GM21515 (cell line): ENCODE results near the gene PLXNA4.

Experiments used
- ATAC-seq: cut with Tn5 transposase; IDR thresholded peaks from one replicate; pipeline ENCODE4 v1.9.1; 2021; ENCODE audit not compliant: unreplicated experiment

The PLXNA4 gene

GRCh38 chr7:132161533-132161915 is 414.7 kb downstream of the PLXNA4 start:
- no peak for ATAC-seq

GRCh38 chr7:132160611-132161532 is 415.4 kb downstream of the PLXNA4 start:
- ATAC-seq = no peak

GRCh38 chr7:132158841-132159240 is 417.4 kb downstream of the PLXNA4 start:
- ATAC-seq = no peak

- no peak for ATAC-seq
Observed at GRCh38 chr7:132158166-132158565, 418.1 kb downstream of the PLXNA4 start.

- no peak for ATAC-seq
Observed at GRCh38 chr7:132155715-132156114, 420.6 kb downstream of the PLXNA4 start.

DNA sequence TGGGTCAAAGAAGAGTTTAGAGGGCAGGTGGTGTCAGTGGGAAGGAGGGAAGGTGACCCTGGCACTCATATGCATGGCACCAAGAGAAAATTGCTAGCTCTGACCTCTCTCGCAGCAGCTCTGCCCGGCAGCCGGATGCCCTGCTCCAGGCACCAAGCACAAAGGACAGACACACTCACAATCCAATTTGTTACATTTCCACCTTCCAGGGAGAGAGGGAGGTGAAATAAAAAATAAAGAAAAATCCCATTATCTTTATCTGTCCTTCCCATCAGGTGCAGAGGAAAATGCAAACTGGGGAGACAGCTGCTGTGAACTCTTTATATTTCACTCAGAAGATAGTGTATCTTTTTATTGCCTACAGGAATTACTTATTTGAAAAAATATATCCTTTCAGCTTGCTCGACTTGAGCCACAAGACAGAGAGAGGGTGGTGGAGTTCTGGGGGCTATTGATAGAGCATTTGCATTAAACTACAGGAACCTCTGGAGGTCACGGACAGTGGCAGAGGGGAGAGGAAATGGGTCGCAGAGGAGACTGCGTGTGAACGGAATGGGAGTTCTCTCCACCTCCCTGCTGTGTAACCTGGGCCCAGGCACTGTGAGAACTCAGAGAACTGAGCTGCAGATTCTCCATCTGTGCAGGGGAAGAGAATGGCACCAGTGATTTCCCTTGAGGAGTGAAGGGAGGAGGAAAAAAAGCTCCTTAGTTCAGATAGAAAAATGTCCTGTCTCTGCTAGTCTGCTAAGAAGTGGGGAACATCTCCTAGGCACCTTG is 421.4 kb downstream of the PLXNA4 start:
- ATAC-seq = no peak

GRCh38 chr7:132154248-132154647 is 422.0 kb downstream of the PLXNA4 start:
- ATAC-seq = no peak

GRCh38 chr7:132152131-132152889 is 424.0 kb downstream of the PLXNA4 start:
- ATAC-seq = no peak

- no peak for ATAC-seq
Observed at GRCh38 chr7:132150711-132151110, 425.6 kb downstream of the PLXNA4 start.

GRCh38 chr7:132149436-132150304 is 426.6 kb downstream of the PLXNA4 start:
- no peak for ATAC-seq

GRCh38 chr7:132148876-132149275 is 427.4 kb downstream of the PLXNA4 start:
- no peak for ATAC-seq

GRCh38 chr7:132145466-132145865 is 430.8 kb downstream of the PLXNA4 start:
- ATAC-seq = no peak

- ATAC-seq = no peak
Observed at GRCh38 chr7:132145063-132145462, 431.2 kb downstream of the PLXNA4 start.

- ATAC-seq = no peak
Observed at GRCh38 chr7:132142006-132142405, 434.3 kb downstream of the PLXNA4 start.

GRCh38 chr7:132141109-132141508 is 435.2 kb downstream of the PLXNA4 start:
- ATAC-seq = no peak

GRCh38 chr7:132140341-132140740 is 435.9 kb downstream of the PLXNA4 start:
- no peak for ATAC-seq

- no peak for ATAC-seq
Observed at GRCh38 chr7:132138817-132139216, 437.5 kb downstream of the PLXNA4 start.

- no peak for ATAC-seq
Observed at GRCh38 chr7:132137681-132138080, 438.6 kb downstream of the PLXNA4 start.

DNA sequence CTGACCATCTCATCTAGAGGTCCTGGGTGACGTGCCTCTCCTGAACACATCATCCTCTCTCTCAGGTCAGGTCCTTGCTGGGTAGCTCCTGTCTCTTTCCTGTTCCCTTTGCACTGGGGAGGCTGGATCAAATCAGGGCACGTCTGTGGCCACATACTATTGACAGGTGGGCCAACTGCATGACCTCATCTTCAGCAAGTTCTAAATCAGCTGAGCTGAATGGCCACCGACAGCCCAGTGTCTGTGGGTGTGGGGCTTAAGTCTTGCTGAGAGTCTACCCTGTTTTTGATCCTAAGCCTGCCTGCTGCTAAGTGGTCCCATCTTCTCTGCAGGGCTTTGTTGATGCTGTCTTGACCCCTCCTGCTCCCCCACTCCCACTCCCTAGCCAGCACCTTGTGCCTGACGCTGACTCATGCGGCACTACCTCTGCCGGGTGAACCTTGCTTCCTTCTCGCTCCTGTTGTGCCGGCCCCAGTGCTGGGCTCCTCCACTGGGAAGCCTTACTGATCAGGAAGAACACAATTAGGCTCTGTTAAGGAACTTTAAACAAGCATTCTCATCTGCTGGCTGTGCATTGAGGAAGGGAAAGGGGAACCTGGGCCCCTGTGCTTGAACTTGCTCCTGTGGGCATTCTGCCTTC is 440.4 kb downstream of the PLXNA4 start:
- ATAC-seq = no peak
